Chondrocyte (in vitro differentiated cells): ENCODE measurements around the gene PCDH12. TPM values are rescaled to one million over a fixed set of nuclear protein-coding genes. Genes with fewer than 3 reads are reported as not detected.
A peak's percentile ranks its signal among the peaks of the same experiment; 100 is the strongest.

Experiments
- DNase-seq: peaks from one replicate; pipeline ENCODE4 v3.0.0; 2021; ENCODE audit warnings: mixed read lengths, low spot score
- H3K27ac Mint-ChIP-seq: one replicate; pipeline ENCODE4 v1.8.0; 2021; ENCODE audit warnings: mild to moderate bottlenecking, moderate library complexity, mixed read lengths; ENCODE audit not compliant: unreplicated experiment
- H3K27me3 Mint-ChIP-seq: 2 replicates; pipeline ENCODE4 v1.8.0; 2021; ENCODE audit warnings: low read depth, mixed read lengths
- H3K36me3 Mint-ChIP-seq: 2 replicates; pipeline ENCODE4 v1.8.0; 2021; ENCODE audit warnings: low read depth, mixed read lengths
- H3K4me1 Mint-ChIP-seq: 2 replicates; pipeline ENCODE4 v1.8.0; 2021; ENCODE audit warnings: low read depth, mild to moderate bottlenecking, mixed read lengths
- H3K4me3 Mint-ChIP-seq: one replicate; pipeline ENCODE4 v1.8.0; 2021; ENCODE audit warnings: mild to moderate bottlenecking, moderate library complexity, mixed read lengths; ENCODE audit not compliant: unreplicated experiment
- H3K9me3 Mint-ChIP-seq: 2 replicates; pipeline ENCODE4 v1.8.0; 2021; ENCODE audit warnings: low read depth, mixed read lengths
- CTCF ChIP-seq: fragments of 200-600 bp; sonication (generic); IDR thresholded peaks from 2 replicates; pipeline ENCODE4 v1.5.0; 2021; ENCODE audit warnings: antibody characterized with exemption, mild to moderate bottlenecking, moderate library complexity
- total RNA-seq: library from RNA; stranded (reverse); gene quantifications from 3 replicates; pipeline ENCODE4 v1.2.1, GENCODE V29; 2021

Gene PCDH12
- total RNA-seq, 1 donor from 2014 or later = 0.02 TPM

GRCh38 chr5:141914797-141915196 is 43.2 kb downstream of the PCDH12 start:
- Mint-ChIP-seq H3K27me3 (peaks cover 10% of the 10 kb centered on the region), H3K27ac (no peak overlapping the region), H3K9me3 (no peaks in the 10 kb centered on the region), H3K4me3 (no peak overlapping the region), H3K4me1 (peaks cover 9% of the 10 kb centered on the region), H3K36me3 (no peaks in the 10 kb centered on the region)
- no peak for DNase-seq
- no peak for TF ChIP-seq CTCF

GRCh38 chr5:141914199-141914743 is 43.7 kb downstream of the PCDH12 start:
- no peak for DNase-seq
- no peak overlapping the region for H3K27ac Mint-ChIP-seq
- peaks cover 9% of the 10 kb centered on the region for H3K4me1 Mint-ChIP-seq
- H3K4me3 Mint-ChIP-seq = peak overlapping the region; percentile 55
- peaks cover 10% of the 10 kb centered on the region for H3K27me3 Mint-ChIP-seq
- peak; percentile 71 for TF ChIP-seq CTCF
- H3K9me3 Mint-ChIP-seq = no peaks in the 10 kb centered on the region
- H3K36me3 Mint-ChIP-seq = no peaks in the 10 kb centered on the region

GRCh38 chr5:141913560-141914198 is 44.3 kb downstream of the PCDH12 start:
- no peak overlapping the region for H3K27ac Mint-ChIP-seq
- H3K4me1 Mint-ChIP-seq = peaks cover 9% of the 10 kb centered on the region
- no peaks in the 10 kb centered on the region for H3K36me3 Mint-ChIP-seq

GRCh38 chr5:141910271-141910673 is 47.7 kb downstream of the PCDH12 start:
- no peak for DNase-seq
- Mint-ChIP-seq H3K36me3 (no peaks in the 10 kb centered on the region), H3K27ac (no peak overlapping the region)

More at GRCh38 chr5:141913560-141914198, 44.3 kb downstream of the PCDH12 start:
- Mint-ChIP-seq H3K9me3 (no peaks in the 10 kb centered on the region), H3K27me3 (peaks cover 10% of the 10 kb centered on the region), H3K4me3 (peak overlapping the region; percentile 55)
- no peak for TF ChIP-seq CTCF
- DNase-seq = no peak

GRCh38 chr5:141909212-141909611 is 48.8 kb downstream of the PCDH12 start:
- Mint-ChIP-seq H3K27ac (no peak overlapping the region), H3K4me3 (no peak overlapping the region), H3K27me3 (peaks cover 10% of the 10 kb centered on the region), H3K4me1 (peaks cover 9% of the 10 kb centered on the region), H3K36me3 (no peaks in the 10 kb centered on the region), H3K9me3 (peaks cover 3% of the 10 kb centered on the region)
- no peak for DNase-seq
- TF ChIP-seq CTCF = no peak

More at GRCh38 chr5:141910271-141910673, 47.7 kb downstream of the PCDH12 start:
- peaks cover 3% of the 10 kb centered on the region for H3K9me3 Mint-ChIP-seq
- H3K4me3 Mint-ChIP-seq = no peak overlapping the region
- H3K27me3 Mint-ChIP-seq = peaks cover 8% of the 10 kb centered on the region
- TF ChIP-seq CTCF = no peak
- peaks cover 9% of the 10 kb centered on the region for H3K4me1 Mint-ChIP-seq
